GM10248 (cell line): Measurements from ENCODE around the gene CREB1.

ENCODE experiments used
- CTCF ChIA-PET: fragments of 300-600 bp; sonication (Branson Sonifier 250); formaldehyde crosslinking; extraction: SDS; loops from one replicate; lab custom pipeline; 2021; ENCODE audit warnings: antibody characterized with exemption; lab: Yijun Ruan, JAX
- POLR2A ChIA-PET: fragments of 350-650 bp; sonication (Branson Sonifier 250); formaldehyde crosslinking; extraction: SDS; loops from one replicate; lab custom pipeline; 2020; ENCODE audit warnings: antibody characterized with exemption; lab: Yijun Ruan, JAX
- DNase-seq: peaks from one replicate; pipeline ENCODE4 v3.0.0; 2012; ENCODE audit errors: extremely low spot score
- TF ChIP-seq, protein P1 (sequence below): IDR thresholded peaks from 2 replicates; pipeline ENCODE4 v1.5.1; 2012; ENCODE audit warnings: mild to moderate bottlenecking, low read depth; ENCODE audit errors: extremely low read depth, missing control alignments, control extremely low read depth

The CREB1 gene

DNA sequence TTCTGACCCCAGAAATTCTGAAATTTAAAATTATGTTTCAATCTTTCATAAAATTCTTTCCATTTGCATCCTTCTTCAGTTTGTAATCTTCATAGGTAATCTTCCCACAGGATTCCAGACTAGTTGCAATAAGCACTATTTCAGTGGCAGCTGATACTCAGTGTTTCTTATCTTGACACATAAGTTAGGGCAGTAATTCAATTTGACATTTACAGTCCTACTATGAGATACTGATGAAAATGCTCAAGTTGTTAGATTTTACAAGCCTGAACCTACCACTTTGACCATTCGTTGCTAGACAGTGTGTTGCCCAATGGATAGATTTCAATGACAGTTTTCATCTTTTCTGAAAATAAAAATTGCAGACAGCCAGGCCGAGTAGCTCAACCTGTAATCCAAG lies 85.1 kb downstream of the CREB1 start:
- ChIA-PET POLR2A (no interaction called here), CTCF (no interaction called here)
- TF ChIP-seq, protein P1, sequence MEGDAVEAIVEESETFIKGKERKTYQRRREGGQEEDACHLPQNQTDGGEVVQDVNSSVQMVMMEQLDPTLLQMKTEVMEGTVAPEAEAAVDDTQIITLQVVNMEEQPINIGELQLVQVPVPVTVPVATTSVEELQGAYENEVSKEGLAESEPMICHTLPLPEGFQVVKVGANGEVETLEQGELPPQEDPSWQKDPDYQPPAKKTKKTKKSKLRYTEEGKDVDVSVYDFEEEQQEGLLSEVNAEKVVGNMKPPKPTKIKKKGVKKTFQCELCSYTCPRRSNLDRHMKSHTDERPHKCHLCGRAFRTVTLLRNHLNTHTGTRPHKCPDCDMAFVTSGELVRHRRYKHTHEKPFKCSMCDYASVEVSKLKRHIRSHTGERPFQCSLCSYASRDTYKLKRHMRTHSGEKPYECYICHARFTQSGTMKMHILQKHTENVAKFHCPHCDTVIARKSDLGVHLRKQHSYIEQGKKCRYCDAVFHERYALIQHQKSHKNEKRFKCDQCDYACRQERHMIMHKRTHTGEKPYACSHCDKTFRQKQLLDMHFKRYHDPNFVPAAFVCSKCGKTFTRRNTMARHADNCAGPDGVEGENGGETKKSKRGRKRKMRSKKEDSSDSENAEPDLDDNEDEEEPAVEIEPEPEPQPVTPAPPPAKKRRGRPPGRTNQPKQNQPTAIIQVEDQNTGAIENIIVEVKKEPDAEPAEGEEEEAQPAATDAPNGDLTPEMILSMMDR: no peak
- DNase-seq: no peak

DNA sequence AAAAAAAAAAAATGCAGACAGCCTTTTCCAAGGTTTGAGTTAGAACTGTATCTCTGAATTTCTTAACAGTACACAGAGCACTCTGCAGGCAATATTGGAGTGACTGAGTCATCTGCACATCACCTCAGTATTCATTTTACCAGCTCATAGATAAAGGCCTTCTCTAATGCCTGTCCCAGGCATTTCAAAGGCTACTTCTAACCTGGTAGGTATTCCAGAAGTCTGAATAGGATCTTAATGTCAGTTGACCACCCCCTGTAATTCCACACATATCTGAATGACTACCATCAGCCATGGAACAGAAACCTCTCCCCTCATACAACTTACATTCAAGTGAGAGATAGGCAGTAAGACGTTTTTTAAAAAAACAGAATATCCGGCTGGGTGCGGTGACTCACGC lies 86.4 kb downstream of the CREB1 start:
- TF ChIP-seq, protein P1: no peak
- ChIA-PET POLR2A (no interaction called here), CTCF (no interaction called here)
- no peak for DNase-seq

DNA sequence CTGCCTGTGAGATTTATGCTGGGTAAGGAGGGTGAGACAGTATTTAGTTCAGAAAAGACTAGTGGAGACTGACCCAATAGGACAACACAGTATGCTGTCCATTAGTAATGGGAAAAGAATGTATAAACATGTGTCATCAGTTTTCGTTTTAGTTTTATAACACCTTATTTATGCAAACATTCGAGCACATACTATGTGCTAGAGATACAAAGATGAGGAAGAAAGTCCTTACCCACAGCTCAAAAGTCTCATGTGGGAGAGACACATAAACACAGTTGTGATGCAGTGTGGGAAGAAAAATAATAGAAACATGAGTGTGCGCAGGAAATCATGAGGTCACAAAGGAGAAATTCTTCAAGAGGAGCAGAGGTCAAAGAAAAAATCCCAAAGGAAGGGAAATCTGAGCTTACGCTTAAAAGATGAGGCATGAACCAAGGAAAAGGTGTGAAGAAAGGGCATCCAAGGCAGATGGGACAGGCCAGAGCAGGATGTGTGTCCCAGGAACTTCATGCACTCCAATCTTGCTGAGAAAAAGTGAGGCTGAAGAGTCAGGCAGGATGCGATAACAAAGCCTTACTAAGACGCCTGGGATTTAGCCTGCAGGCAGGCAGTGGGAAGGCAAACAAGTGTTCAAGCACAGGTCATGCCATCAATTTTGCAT lies 87.4 kb downstream of the CREB1 start:
- no peak for DNase-seq
- TF ChIP-seq, protein P1: no peak
- ChIA-PET POLR2A (no interaction called here), CTCF (interaction anchor here (1.1 kb wide), 2 partner anchors 9 to 20 kb away, joined by 4 to 5 read pairs; partner anchors contain the start of gene METTL21A)

DNA sequence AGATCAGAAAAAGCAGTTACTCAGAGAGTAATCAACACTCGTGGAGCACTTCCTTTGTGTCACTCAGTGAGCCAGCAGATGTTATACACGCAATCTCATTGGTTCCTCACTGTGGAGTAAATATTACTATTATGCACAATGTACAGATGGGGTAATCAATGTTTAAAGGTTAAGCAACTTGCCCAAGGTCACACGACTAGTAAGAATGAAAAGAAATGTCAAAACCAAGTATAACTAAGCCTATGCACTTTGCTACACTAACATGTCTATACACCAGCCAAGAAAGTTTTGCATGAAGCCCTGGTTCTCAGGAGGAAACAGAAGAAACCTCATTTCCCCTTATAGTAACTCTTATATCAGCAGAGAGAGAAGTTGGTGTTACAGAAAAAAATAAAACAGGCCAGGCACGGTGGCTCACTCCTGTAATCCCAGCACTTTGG lies 90.0 kb downstream of the CREB1 start:
- DNase-seq: peak; percentile 26
- POLR2A ChIA-PET: no interaction called here
- TF ChIP-seq, protein P1: no peak
- CTCF ChIA-PET: interaction anchor here (1.5 to 3.0 kb wide), 2 partner anchors 18 to 126 kb away, joined by 5 to 8 read pairs; no protein-coding TSS in a partner anchor

DNA sequence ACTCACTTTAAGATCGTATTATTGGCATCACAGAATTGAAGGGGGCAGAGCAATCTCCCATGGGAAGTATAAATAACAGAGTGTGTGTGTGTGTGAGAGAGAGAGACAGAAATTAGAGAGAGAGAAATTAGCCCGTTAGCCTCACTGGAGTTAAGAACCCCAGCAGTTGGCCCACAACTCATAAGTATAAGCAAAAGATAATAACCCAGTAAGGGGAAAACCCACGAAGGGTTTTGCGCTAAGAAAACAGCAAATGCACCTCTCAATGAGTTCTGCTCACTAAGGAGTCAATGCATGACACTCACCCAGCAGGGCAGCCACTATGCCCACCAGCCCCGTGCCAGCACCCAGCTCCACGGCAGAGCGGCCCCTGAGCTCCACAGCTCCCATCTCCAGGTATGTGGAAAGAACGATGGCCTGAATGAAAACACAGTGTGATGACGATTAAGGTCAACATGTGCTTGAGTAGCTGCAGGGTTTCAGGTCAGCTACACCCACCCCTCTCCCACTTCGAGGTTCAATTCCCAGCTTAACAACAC lies 91.8 kb downstream of the CREB1 start:
- TF ChIP-seq, protein P1: no peak
- ChIA-PET CTCF (interaction anchor here (0.8 to 3.0 kb wide), 9 partner anchors 9 to 451 kb away, joined by 3 to 8 read pairs (median 4); no protein-coding TSS in a partner anchor), POLR2A (interaction anchor here (1.4 kb wide), 1 partner anchor 91 kb away, joined by 6 read pairs; the partner anchor contains the start of gene CREB1)
- DNase-seq: no peak

DNA sequence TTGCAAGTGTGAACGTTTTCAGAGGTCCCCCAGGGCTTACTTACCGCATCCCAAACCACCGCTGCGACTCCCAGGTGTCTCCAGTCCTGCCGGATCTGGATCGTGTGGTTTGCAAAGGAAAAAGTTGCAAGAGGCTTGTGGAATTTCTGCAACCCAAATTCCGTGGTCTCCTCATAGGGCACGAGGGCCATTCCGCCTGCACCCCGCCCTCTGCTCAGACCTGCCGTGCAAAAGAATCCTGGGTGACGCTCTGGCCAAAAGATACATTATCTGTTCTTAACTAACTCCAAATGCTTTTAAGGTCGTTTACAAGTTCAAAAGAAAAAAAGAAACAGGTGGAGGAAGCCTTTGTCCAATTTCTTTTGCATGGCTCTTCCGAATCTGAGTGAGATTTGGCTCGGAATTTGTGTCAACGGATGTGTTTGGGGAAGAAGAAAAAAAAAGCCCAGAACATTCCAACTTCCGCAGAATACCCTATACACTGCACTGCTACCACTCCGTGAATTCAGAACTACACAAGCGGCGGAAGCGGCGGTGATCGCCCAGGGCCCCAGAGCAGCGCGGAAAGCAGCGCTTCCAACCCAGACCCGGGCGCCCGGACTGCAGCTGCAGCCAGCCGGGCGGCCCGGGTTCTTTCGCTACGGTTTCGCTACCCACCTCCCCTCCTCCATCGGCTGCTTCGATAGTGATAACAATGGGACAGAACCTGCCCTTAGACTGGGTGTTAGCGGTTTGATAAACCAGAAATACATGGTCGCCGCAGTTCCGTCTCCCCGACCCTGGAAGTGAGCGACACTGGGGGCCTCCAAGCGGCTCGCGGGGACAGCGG lies 94.6 kb downstream of the CREB1 start:
- TF ChIP-seq, protein P1: no peak
- ChIA-PET CTCF (interaction anchor here (0.8 to 3.8 kb wide), 18 partner anchors 7 to 450 kb away, joined by 3 to 29 read pairs (median 4); no protein-coding TSS in a partner anchor), POLR2A (interaction anchor here (0.5 to 3.0 kb wide), 6 partner anchors 43 to 689 kb away, joined by 3 to 15 read pairs (median 4); partner anchors contain the start of genes CCNYL1 and KLF7)
- DNase-seq: peak; percentile 40
